Spleen (tissue), 7 donors: ENCODE measurements around the gene DDX46.

ENCODE experiments used
- POLR2A ChIP-seq, 3 donors: fragments of 450-650 bp; IDR thresholded peaks; one replicate each; pipeline ENCODE4 v1.5.1; 2017; ENCODE audit warnings: antibody characterized with exemption in 3 of 3, mild to moderate bottlenecking in 1 of 3
- TF ChIP-seq, protein P1 (sequence below), 11 experiments: fragments of 200-600 bp in 7 of 11; fragments of 450-650 bp in 4 of 11; sonication (generic) in 4 of 11; IDR thresholded peaks in 8 of 11; conservative IDR thresholded peaks in 3 of 11; 1 replicate in 7 of 11; 2 replicates in 4 of 11; pipeline versions ENCODE4 v1.4.0 to v1.8.0; 2016 to 2021; ENCODE audit warnings: antibody characterized with exemption in 11 of 11, inconsistent platforms in 4 of 11, mild to moderate bottlenecking in 1 of 11
- donor health status: DM: no; HTN: no; CAD: no; lungs with moderate emphysema.
- donor health status: DM: no; HTN: no; CAD: no.
- donor health status: DM: no; HTN: no; CAD: no.

DNA sequence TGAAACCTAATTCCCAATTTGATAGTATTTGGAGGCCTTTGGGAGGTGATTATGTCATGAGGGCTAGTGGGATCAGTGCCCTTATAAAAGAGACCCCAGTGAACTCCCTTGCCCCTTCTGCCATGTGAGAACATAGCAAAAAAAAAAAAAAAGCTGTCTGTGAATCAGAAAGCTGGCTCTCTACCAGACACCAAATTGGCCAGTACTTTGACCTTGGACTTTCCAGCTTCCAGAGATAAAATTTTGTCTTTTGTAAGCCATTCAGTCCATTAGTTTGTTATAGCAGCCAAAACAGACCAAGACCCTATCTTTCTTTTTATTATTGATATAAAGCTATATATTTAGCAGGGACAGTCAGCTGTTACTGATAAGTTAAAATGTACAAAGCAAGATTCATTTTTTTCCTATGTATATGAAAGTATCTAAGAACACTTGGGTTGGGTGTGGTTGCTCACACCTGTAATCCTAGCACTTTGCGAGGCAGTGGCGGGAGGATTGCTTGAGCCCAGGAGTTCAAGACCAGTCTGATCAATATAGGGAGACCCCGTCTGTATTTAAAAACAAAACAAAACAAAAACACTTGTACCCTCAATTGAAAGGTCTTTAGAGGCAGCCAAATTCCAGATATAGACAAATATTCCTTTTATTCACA is 79.1 kb downstream of the DDX46 start:
- TF ChIP-seq, protein P1, sequence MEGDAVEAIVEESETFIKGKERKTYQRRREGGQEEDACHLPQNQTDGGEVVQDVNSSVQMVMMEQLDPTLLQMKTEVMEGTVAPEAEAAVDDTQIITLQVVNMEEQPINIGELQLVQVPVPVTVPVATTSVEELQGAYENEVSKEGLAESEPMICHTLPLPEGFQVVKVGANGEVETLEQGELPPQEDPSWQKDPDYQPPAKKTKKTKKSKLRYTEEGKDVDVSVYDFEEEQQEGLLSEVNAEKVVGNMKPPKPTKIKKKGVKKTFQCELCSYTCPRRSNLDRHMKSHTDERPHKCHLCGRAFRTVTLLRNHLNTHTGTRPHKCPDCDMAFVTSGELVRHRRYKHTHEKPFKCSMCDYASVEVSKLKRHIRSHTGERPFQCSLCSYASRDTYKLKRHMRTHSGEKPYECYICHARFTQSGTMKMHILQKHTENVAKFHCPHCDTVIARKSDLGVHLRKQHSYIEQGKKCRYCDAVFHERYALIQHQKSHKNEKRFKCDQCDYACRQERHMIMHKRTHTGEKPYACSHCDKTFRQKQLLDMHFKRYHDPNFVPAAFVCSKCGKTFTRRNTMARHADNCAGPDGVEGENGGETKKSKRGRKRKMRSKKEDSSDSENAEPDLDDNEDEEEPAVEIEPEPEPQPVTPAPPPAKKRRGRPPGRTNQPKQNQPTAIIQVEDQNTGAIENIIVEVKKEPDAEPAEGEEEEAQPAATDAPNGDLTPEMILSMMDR (IDR thresholded peaks at IDR 0.05 in 8 of 11, conservative IDR thresholded peaks at IDR 0.05 in 3 of 11), result no peak
- no peak for TF ChIP-seq POLR2A (IDR thresholded peaks at IDR 0.05)
